GM13976 (cell line): ENCODE measurements around the gene SLC35G3.
"Not testable (repeated sequence)": the region's sequence is repeated elsewhere in the genome, so short reads cannot be mapped to it uniquely, and the experiment has no call there.

Experiments used
- DNase-seq: peaks from one replicate; pipeline ENCODE4 v3.0.0; 2012; ENCODE audit warnings: low spot score
- CTCF ChIP-seq: IDR thresholded peaks from 2 replicates; pipeline ENCODE4 v1.5.1; 2012; ENCODE audit warnings: borderline replicate concordance, mild to moderate bottlenecking; ENCODE audit not compliant: insufficient read depth; ENCODE audit errors: extremely low read depth, missing control alignments, control extremely low read depth
- in situ Hi-C: fragments of 300-500 bp; cut with MboI; formaldehyde crosslinking; loops from one replicate; pipeline ENCODE4 v1.12.0; 2022; ENCODE audit warnings: low sequenced_read_pairs, mixed read lengths, inconsistent platforms; ENCODE audit not compliant: unreplicated experiment

The SLC35G3 gene

GRCh38 chr17:35239823-35240222 is 45.6 kb upstream of the SLC35G3 start:
- TF ChIP-seq CTCF: no peak
- in situ Hi-C loops: no loop called here
- no peak for DNase-seq

GRCh38 chr17:35238821-35239220 is 44.6 kb upstream of the SLC35G3 start:
- no peak for DNase-seq
- in situ Hi-C loops: no loop called here
- TF ChIP-seq CTCF: no peak

- in situ Hi-C loops: no loop called here
- DNase-seq: no peak
- TF ChIP-seq CTCF: no peak
These were observed 42.6 kb upstream of the SLC35G3 start for GRCh38 chr17:35236821-35237220.

GRCh38 chr17:35235917-35236316 is 41.7 kb upstream of the SLC35G3 start:
- no peak for TF ChIP-seq CTCF
- DNase-seq: no peak
- in situ Hi-C loops: no loop called here

- TF ChIP-seq CTCF: no peak
- in situ Hi-C loops: no loop called here
- DNase-seq: no peak
These were observed 41.1 kb upstream of the SLC35G3 start for GRCh38 chr17:35235289-35235688.

GRCh38 chr17:35234315-35234714 is 40.1 kb upstream of the SLC35G3 start:
- DNase-seq, in situ Hi-C loops: not testable (repeated sequence)

- in situ Hi-C loops: no loop called here
- no peak for TF ChIP-seq CTCF
- no peak for DNase-seq
These were observed 35.4 kb upstream of the SLC35G3 start for GRCh38 chr17:35229638-35230037.

- no peak for TF ChIP-seq CTCF
- in situ Hi-C loops: no loop called here
- DNase-seq: no peak
These were observed 33.4 kb upstream of the SLC35G3 start for GRCh38 chr17:35227546-35227945.
